Thoracic aorta (tissue), 2 donors: ENCODE results near the gene CEP131. TPM values are rescaled to one million over a fixed set of nuclear protein-coding genes. Genes with fewer than 3 reads are reported as not detected.

ENCODE experiments used
- ATAC-seq: fragments of 150-250 bp; one replicate; pipeline ENCODE4 v1.8.0; 2017; ENCODE audit warnings: low read depth; ENCODE audit not compliant: insufficient number of reproducible peaks, low FRiP score
- DNase-seq: peaks from one replicate; pipeline ENCODE4 v3.0.0-alpha.2; 2020; ENCODE audit warnings: low spot score
- H3K27ac ChIP-seq, 2 donors: fragments of 200-600 bp; sonication (generic); 1 replicate in 1 of 2; 2 replicates in 1 of 2; pipeline ENCODE4 v1.5.1; 2016; ENCODE audit warnings: mild to moderate bottlenecking in 2 of 2, moderate library complexity in 2 of 2
- H3K27me3 ChIP-seq: fragments of 200-600 bp; sonication (generic); replicated peaks from 2 replicates; pipeline ENCODE4 v1.6.0; 2016; ENCODE audit warnings: mild to moderate bottlenecking; ENCODE audit not compliant: insufficient read depth
- H3K36me3 ChIP-seq: fragments of 200-600 bp; sonication (generic); one replicate; pipeline ENCODE4 v1.5.1; 2016
- H3K4me1 ChIP-seq, 2 donors: fragments of 200-600 bp; sonication (generic); 1 replicate in 1 of 2; 2 replicates in 1 of 2; pipeline versions ENCODE4 v1.5.1 to v1.6.0; 2016; ENCODE audit warnings: low read depth in 2 of 2, mild to moderate bottlenecking in 1 of 2; ENCODE audit not compliant: control insufficient read depth in 1 of 2
- H3K4me3 ChIP-seq: fragments of 200-600 bp; sonication (generic); 2 replicates; pipeline ENCODE4 v1.5.1; 2016; ENCODE audit warnings: mild to moderate bottlenecking
- H3K9me3 ChIP-seq: fragments of 200-600 bp; sonication (generic); 2 replicates; pipeline ENCODE4 v1.5.1; 2016
- CTCF ChIP-seq: fragments of 200-600 bp; sonication (generic); IDR thresholded peaks from one replicate; pipeline ENCODE4 v1.5.1; 2019; ENCODE audit warnings: antibody characterized with exemption
- total RNA-seq, 2 donors: library from RNA; depleted of rRNA; stranded (reverse); fragments of >200 nt; gene quantifications; one replicate each; pipeline versions ENCODE4 v1.1.0 to v1.2.3, GENCODE V29; 2016

CEP131 gene
- total RNA-seq, 2 donors from 2014 or later: 5.8 to 11.4 TPM

- H3K4me3 ChIP-seq: no peak overlapping the region
- H3K4me1 ChIP-seq: peaks cover 0 to 15% of the 10 kb centered on the region in 2 donors
- ATAC-seq (no peak), DNase-seq (no peak)
- H3K27ac ChIP-seq: no peak overlapping the region
- peaks cover 13% of the 10 kb centered on the region for H3K36me3 ChIP-seq
- H3K27me3 ChIP-seq: no peaks in the 10 kb centered on the region
- TF ChIP-seq CTCF: no peak
- no peaks in the 10 kb centered on the region for H3K9me3 ChIP-seq
These were observed 28.5 kb downstream of the CEP131 start for GRCh38 chr17:81194225-81194760.

GRCh38 chr17:81193470-81194224 is 29.1 kb downstream of the CEP131 start:
- Histone ChIP-seq H3K4me3 (no peak overlapping the region), H3K4me1 (peaks cover 0 to 15% of the 10 kb centered on the region in 2 donors), H3K36me3 (peaks cover 10% of the 10 kb centered on the region), H3K27me3 (no peaks in the 10 kb centered on the region), H3K9me3 (no peaks in the 10 kb centered on the region), H3K27ac (no peak overlapping the region)
- ATAC-seq: no peak
- no peak for DNase-seq
- TF ChIP-seq CTCF: no peak

DNA sequence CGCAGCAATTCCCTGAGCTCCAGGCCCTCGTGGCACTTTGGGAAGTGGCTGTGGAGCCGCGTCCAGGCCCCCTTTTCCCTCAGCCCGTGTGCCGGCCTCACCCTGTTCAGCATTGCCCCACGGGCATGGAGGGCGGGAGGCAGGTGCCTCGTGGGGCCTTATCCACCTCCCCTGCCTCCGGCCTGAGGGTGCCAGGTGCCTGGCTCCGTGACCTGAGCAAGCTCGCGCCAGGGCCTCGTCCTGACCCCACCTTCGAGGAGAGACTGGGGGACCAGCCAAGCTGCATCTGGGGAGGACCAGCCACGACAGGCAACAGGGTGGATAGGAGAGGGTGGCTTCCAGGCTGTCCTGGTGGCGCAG is 29.7 kb downstream of the CEP131 start:
- Histone ChIP-seq H3K4me1 (peaks cover 0 to 15% of the 10 kb centered on the region in 2 donors), H3K9me3 (no peaks in the 10 kb centered on the region), H3K36me3 (peaks cover 9% of the 10 kb centered on the region), H3K27me3 (no peaks in the 10 kb centered on the region), H3K27ac (no peak overlapping the region), H3K4me3 (no peak overlapping the region)
- TF ChIP-seq CTCF: no peak
- ATAC-seq: no peak
- DNase-seq: no peak

DNA sequence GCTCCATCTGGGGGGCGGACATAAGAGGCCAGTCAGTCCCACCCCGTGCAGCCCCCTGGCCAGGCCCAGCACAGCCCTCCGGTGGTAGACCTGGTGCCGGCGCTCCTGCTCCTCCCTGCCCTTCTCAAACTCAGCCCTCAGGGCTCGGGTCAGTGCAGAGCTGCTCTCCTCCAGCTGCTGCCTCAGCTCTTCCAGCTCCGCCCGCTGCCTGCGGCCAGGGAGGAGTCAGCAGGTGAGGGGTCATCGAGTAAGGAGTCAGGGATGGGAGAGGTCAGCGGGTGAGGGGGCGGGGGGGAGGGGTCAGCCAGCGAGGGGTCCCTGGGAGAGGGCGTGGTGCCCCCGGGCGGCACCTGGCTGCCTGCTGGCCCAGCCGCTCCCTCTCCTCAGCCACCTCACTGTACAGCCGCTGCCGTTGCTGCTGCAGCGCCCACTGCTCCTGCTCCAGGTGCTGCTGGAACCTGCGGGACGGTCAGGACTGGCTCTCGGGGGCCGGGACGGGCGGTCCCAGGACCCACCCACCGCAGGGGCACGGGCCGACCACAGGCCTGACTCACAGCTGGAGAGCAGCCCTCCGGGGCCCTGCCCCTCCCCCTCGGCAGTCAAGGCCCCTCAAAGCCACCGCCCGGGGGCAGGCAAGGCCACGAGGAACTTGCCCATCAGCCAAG is 30.2 kb downstream of the CEP131 start:
- Histone ChIP-seq H3K27me3 (no peaks in the 10 kb centered on the region), H3K9me3 (no peaks in the 10 kb centered on the region), H3K36me3 (peaks cover 5% of the 10 kb centered on the region), H3K4me1 (peaks cover 0 to 15% of the 10 kb centered on the region in 2 donors), H3K4me3 (no peak overlapping the region), H3K27ac (no peak overlapping the region)
- no peak for DNase-seq
- TF ChIP-seq CTCF: no peak
- ATAC-seq: no peak

- Histone ChIP-seq H3K9me3 (no peaks in the 10 kb centered on the region), H3K27ac (no peak overlapping the region), H3K4me3 (no peak overlapping the region), H3K4me1 (peaks cover 0 to 15% of the 10 kb centered on the region in 2 donors), H3K36me3 (peaks cover 2% of the 10 kb centered on the region), H3K27me3 (no peaks in the 10 kb centered on the region)
- no peak for DNase-seq
- ATAC-seq: no peak
- no peak for TF ChIP-seq CTCF
These were observed 31.1 kb downstream of the CEP131 start for GRCh38 chr17:81191646-81192045.
